Endothelial cell of umbilical vein (primary cell): ENCODE data around the gene LTF. TPM values are rescaled to one million over a fixed set of nuclear protein-coding genes. Genes with fewer than 3 reads are reported as not detected.

Source experiments
- BruUV-seq: library from RNA; stranded (reverse); fragments of 400-500 nt; replicated peaks from 2 replicates; lab custom pipeline; 2021; lab: Mats Ljungman, UMichigan
- CTCF ChIA-PET: fragments of 300-600, 350-600 bp; sonication (Branson Sonifier 250); formaldehyde crosslinking; loops from one replicate; lab custom pipeline; 2021; ENCODE audit warnings: antibody characterized with exemption, inconsistent platforms; lab: Charles Lee
- POLR2A ChIA-PET: fragments of 300-600, 350-600 bp; sonication (Branson Sonifier 250); formaldehyde crosslinking; loops from one replicate; lab custom pipeline; 2021; ENCODE audit warnings: antibody characterized with exemption, inconsistent platforms; lab: Charles Lee
- DNase-seq: peaks from one replicate; pipeline ENCODE4 v3.0.0-alpha.2; 2011; ENCODE audit warnings: low read depth, low spot score
- FAIRE-seq: peaks from 2 replicates; lab custom pipeline; 2011; peaks lifted over from hg19 to GRCh38; lab: Jason Lieb, UNC
- H2AFZ ChIP-seq: 2 replicates; pipeline ENCODE4 v1.6.0; 2012; ENCODE audit warnings: low read depth, low read length, control low read depth, inconsistent platforms
- H3K27ac ChIP-seq: 2 replicates; pipeline ENCODE4 v1.5.1; 2011; ENCODE audit warnings: low read depth, mild to moderate bottlenecking, control low read depth, low read length, moderate library complexity; ENCODE audit not compliant: insufficient read depth
- H3K27me3 ChIP-seq, 2 experiments: 2 replicates each; pipeline versions ENCODE4 v1.6.0 to v1.6.1; 2011; ENCODE audit warnings: low read length in 2 of 2, mixed read lengths in 1 of 2; ENCODE audit not compliant: control insufficient read depth in 2 of 2, insufficient read depth in 2 of 2
- H3K36me3 ChIP-seq, 2 experiments: 2 replicates in 1 of 2; 3 replicates in 1 of 2; pipeline ENCODE4 v1.5.1; 2011; ENCODE audit warnings: low read length in 2 of 2, mild to moderate bottlenecking in 1 of 2, moderate library complexity in 1 of 2; ENCODE audit not compliant: control insufficient read depth in 2 of 2, insufficient read depth in 2 of 2; ENCODE audit errors: extremely low read depth in 1 of 2
- H3K4me1 ChIP-seq: 3 replicates; pipeline ENCODE4 v1.5.1; 2011; ENCODE audit warnings: mild to moderate bottlenecking, low read length; ENCODE audit not compliant: control insufficient read depth, insufficient read depth; ENCODE audit errors: extremely low read depth
- H3K4me2 ChIP-seq: 2 replicates; pipeline ENCODE4 v1.6.1; 2011; ENCODE audit warnings: low read length, control low read depth, mixed read lengths; ENCODE audit not compliant: insufficient read depth
- H3K4me3 ChIP-seq, 3 experiments: fragments of 200-600 bp in 1 of 3; sonication (generic), shearing (Covaris generic) in 1 of 3; replicated peaks in 1 of 3; 2 replicates each; pipeline ENCODE4 v1.5.1; 2011 to 2016; ENCODE audit warnings: control low read depth in 3 of 3, low read length in 3 of 3, mild to moderate bottlenecking in 2 of 3, inconsistent platforms in 1 of 3, low read depth in 1 of 3, moderate library complexity in 1 of 3; ENCODE audit not compliant: insufficient read depth in 1 of 3
- H3K79me2 ChIP-seq: 2 replicates; pipeline ENCODE4 v1.6.0; 2012; ENCODE audit warnings: low read length, inconsistent platforms; ENCODE audit not compliant: control insufficient read depth, insufficient read depth
- H3K9ac ChIP-seq: replicated peaks from 2 replicates; pipeline ENCODE3; 2011; ENCODE audit warnings: low read length, control low read depth; ENCODE audit not compliant: insufficient read depth; ENCODE audit errors: extremely low read depth
- H3K9me1 ChIP-seq: replicated peaks from 3 replicates; pipeline ENCODE4 v1.6.0; 2011; ENCODE audit warnings: mild to moderate bottlenecking, low read length; ENCODE audit not compliant: control insufficient read depth, insufficient read depth; ENCODE audit errors: extremely low read depth
- H3K9me3 ChIP-seq: replicated peaks from 2 replicates; pipeline ENCODE4 v1.5.1; 2012; ENCODE audit warnings: low read length, inconsistent platforms; ENCODE audit not compliant: control insufficient read depth, insufficient read depth
- H4K20me1 ChIP-seq: replicated peaks from 2 replicates; pipeline ENCODE3; 2011; ENCODE audit warnings: mild to moderate bottlenecking, low read length; ENCODE audit not compliant: control insufficient read depth, insufficient read depth; ENCODE audit errors: extremely low read depth
- CTCF ChIP-seq, 2 donors: IDR thresholded peaks; 1 replicate in 1 of 2; 2 replicates in 1 of 2; pipeline ENCODE4 v1.5.1; 2011; ENCODE audit warnings: low read length in 2 of 2, mild to moderate bottlenecking in 2 of 2, moderate library complexity in 2 of 2, control low read depth in 1 of 2, inconsistent platforms in 1 of 2, low read depth in 1 of 2; ENCODE audit not compliant: insufficient read depth in 1 of 2; ENCODE audit errors: extremely low read depth in 1 of 2
- EZH2 ChIP-seq: IDR thresholded peaks from 2 replicates; pipeline ENCODE4 v1.6.1; 2012; ENCODE audit warnings: borderline replicate concordance, low read depth, mild to moderate bottlenecking, moderate library complexity, low read length, inconsistent platforms; ENCODE audit not compliant: severe bottlenecking
- FOS ChIP-seq: IDR thresholded peaks from 2 replicates; pipeline ENCODE4 v1.6.1; 2011; ENCODE audit warnings: mild to moderate bottlenecking, low read length, moderate library complexity, borderline replicate concordance; ENCODE audit not compliant: insufficient read depth
- GATA2 ChIP-seq: IDR thresholded peaks from 2 replicates; pipeline ENCODE4 v1.7.0; 2011; ENCODE audit warnings: low read depth, mild to moderate bottlenecking, moderate library complexity, mixed read lengths, low read length; ENCODE audit not compliant: insufficient read length, insufficient read depth
- JUN ChIP-seq: IDR thresholded peaks from 2 replicates; pipeline ENCODE4 v1.6.1; 2011; ENCODE audit warnings: borderline replicate concordance, low read depth; ENCODE audit not compliant: insufficient read length, insufficient read depth
- MAX ChIP-seq: IDR thresholded peaks from 2 replicates; pipeline ENCODE4 v1.6.1; 2011; ENCODE audit not compliant: insufficient read depth, insufficient read length
- MYC ChIP-seq: IDR thresholded peaks from one replicate; pipeline ENCODE4 v1.6.1; 2011; ENCODE audit warnings: mild to moderate bottlenecking, low read depth, low read length
- POLR2A ChIP-seq: IDR thresholded peaks from 2 replicates; pipeline ENCODE4 v1.6.1; 2012; ENCODE audit warnings: low read depth, mild to moderate bottlenecking, control low read depth, low read length
- POLR2AphosphoS5 ChIP-seq: IDR thresholded peaks from 2 replicates; pipeline ENCODE4 v1.6.1; 2012; ENCODE audit warnings: low read depth, mild to moderate bottlenecking, control low read depth, low read length, moderate library complexity; ENCODE audit not compliant: insufficient read depth
- dilution Hi-C: fragments of 300-500 bp; cut with MboI; formaldehyde crosslinking; loops from one replicate; pipeline ENCODE4 v1.15.0; 2019; ENCODE audit warnings: low sequenced_read_pairs; ENCODE audit not compliant: extremely low pct_ligation_motif_present
- intact Hi-C: fragments of 100-400 bp; cut with micrococcal nuclease; formaldehyde crosslinking; loops from one replicate; pipeline ENCODE4 v1.10.0; 2022
- polyA plus RNA-seq, 4 experiments: library from polyadenylated mRNA; depleted of rRNA in 3 of 4; stranded (reverse) in 3 of 4; unstranded in 1 of 4; fragments of >200 nt; gene quantifications; 2 replicates each; pipeline versions ENCODE4 v1.2.1 to v1.2.3, GENCODE V29; 2011 to 2012; ENCODE audit warnings: missing spikeins in 1 of 4
- total RNA-seq: library from RNA; stranded (reverse); gene quantifications from 2 replicates; pipeline ENCODE4 v1.2.3, GENCODE V29; 2021

LTF gene
- total and polyA plus RNA-seq, 2 donors (not counting 3 experiments of a cell fraction or from before 2014, with no cell fraction given), result not detected

- Histone ChIP-seq H3K27me3 (peaks cover 0 to 8% of the 10 kb centered on the region in 2 experiments), H3K79me2 (no peaks in the 10 kb centered on the region), H3K9ac (no peak overlapping the region), H3K9me1 (no peaks in the 10 kb centered on the region), H3K4me1 (no peaks in the 10 kb centered on the region), H3K4me2 (no peak overlapping the region), H3K27ac (no peak overlapping the region), H3K36me3 (no peaks in the 10 kb centered on the region), H2AFZ (no peak overlapping the region), H3K4me3 (no peak overlapping the region), H4K20me1 (no peaks in the 10 kb centered on the region), H3K9me3 (no peaks in the 10 kb centered on the region)
- POLR2A ChIA-PET, result no interaction called here
- CTCF ChIA-PET, result interaction anchor here (1.8 to 3.3 kb wide), 4 partner anchors 13 to 181 kb away, joined by 10 to 34 read pairs (median 14); no protein-coding TSS in a partner anchor
- TF ChIP-seq CTCF (IDR thresholded peaks at IDR 0.05; ENCODE audit: extremely low read depth in 1 of 2, insufficient read depth in 1 of 2, low read depth in 1 of 2, low read length in 2 of 2) (no peak), MYC (no peak), EZH2 (no peak), FOS (no peak), MAX (no peak), POLR2AphosphoS5 (no peak), POLR2A (no peak), JUN (no peak), GATA2 (no peak)
- no TSS peak for BruUV-seq
- intact Hi-C loops (no loop called here), dilution Hi-C loops (no loop called here)
- DNase-seq (no peak), FAIRE-seq (no peak)
Observed at GRCh38 chr3:46448721-46449120, 16.0 kb downstream of the LTF start.
